ENCODE data around the gene PGBD2. TPM values are rescaled to one million over a fixed set of nuclear protein-coding genes. Genes with fewer than 3 reads are reported as not detected.

Gene PGBD2
- total RNA-seq, 1 experiment from 2014 or later: 6.1 TPM

Small RNA genes lying within 50 kb of the gene (small RNA-seq; reads per million reads assigned to genes)
- not detected for gene RNU6-1205P

Other genes with a start within 250 kb of the PGBD2 start
- gene OR14I1, start 203.5 kb upstream of the PGBD2 start, total RNA-seq (2014; rRNA removed; shearing (Covaris generic); ENCODE audit: low replicate concordance): not detected in 2 replicates
- not detected in 2 replicates for gene LYPD8, start 150.5 kb upstream of the PGBD2 start, total RNA-seq (2014; rRNA removed; shearing (Covaris generic); ENCODE audit: low replicate concordance)
- gene SH3BP5L, start 80.3 kb upstream of the PGBD2 start, total RNA-seq (2014; rRNA removed; shearing (Covaris generic); ENCODE audit: low replicate concordance): 14.6 and 24.1 TPM in 2 replicates
- 16.7 and 38.3 TPM in 2 replicates for gene ZNF672, start 68.0 kb upstream of the PGBD2 start, total RNA-seq (2014; rRNA removed; shearing (Covaris generic); ENCODE audit: low replicate concordance)
- 27.2 and 62.6 TPM in 2 replicates for gene ZNF692, start 47.1 kb upstream of the PGBD2 start, total RNA-seq (2014; rRNA removed; shearing (Covaris generic); ENCODE audit: low replicate concordance)

All from Karpas-422 (cell line).